HK-2 (cell line): Measurements from ENCODE around the gene FAM76B.
"Not testable (repeated sequence)": the region's sequence is repeated elsewhere in the genome, so short reads cannot be mapped to it uniquely, and the experiment has no call there.

ENCODE experiments used
- DNase-seq: peaks from one replicate; pipeline ENCODE4 v3.0.0-alpha.2; 2018; ENCODE audit not compliant: unreplicated experiment

Gene FAM76B

DNA sequence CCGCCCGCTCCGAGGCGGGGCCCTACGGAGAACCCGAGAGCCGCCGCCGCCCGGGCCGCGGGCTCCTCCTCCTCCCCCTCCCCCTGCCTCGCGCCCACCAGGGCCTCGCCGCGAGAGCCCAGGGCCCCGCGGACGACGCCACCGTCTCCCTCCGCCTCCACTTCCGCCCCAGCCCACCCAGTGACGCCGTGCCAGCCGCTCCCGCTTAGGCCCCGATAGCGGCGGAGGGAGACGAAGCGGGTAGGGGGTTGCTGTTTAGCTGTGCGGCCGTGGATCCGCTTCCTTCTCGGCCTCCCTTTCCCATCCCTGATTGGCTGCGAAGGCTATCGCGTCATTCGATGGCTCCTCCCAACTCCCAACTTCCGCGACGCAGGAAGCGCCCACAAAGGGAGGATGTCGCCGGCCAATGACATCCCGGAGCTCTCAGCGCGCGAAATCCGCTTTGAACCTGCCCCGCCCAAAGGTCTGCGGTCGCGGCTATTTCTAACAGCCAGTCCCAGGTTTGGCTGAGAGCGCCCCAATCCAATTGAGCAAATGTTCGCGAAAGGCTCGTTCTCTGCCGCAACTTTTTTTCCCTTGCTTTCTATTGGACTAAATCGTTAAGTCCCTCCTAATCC lies at the start of gene FAM76B:
FAM76B (minus strand) TSS at position 277 of the 617 bp plus-strand sequence. CDS start 304 bp downstream, outside the sequence.
- peak; percentile 94 for DNase-seq

DNA sequence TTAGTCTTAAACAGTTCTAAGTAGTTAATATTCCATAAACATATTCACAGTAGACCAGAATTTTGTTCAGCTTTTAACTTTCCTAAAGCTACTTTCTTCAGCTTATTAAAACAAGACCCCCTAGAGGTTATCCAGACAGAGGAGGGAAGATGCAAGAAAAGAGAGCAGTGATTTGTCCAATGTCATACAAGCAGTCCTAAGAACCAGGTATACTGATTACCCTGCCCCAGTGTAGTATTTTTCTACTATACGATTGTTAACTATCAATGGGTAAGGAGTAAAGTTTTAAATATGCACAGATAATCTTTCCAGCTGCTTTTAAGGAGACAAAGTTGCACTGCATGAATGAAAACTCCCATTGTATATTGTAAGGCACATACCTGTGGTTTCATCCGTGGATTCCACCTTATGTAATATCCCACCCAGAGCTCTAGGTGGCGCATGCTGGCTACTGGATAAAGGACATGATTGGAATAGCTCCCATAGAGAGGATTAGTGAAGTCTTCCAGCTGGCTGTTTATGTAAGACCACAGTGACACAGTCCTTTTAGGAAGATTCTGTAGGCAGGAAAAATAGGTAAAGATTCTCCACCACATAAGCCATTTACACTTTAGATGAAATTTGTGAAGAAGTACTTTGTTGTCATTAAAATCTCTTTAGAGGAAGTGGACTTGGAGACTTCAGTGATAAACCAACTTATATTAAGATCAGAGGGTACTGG lies 46.3 kb upstream of the FAM76B start:
- peak; percentile 58 for DNase-seq

DNA sequence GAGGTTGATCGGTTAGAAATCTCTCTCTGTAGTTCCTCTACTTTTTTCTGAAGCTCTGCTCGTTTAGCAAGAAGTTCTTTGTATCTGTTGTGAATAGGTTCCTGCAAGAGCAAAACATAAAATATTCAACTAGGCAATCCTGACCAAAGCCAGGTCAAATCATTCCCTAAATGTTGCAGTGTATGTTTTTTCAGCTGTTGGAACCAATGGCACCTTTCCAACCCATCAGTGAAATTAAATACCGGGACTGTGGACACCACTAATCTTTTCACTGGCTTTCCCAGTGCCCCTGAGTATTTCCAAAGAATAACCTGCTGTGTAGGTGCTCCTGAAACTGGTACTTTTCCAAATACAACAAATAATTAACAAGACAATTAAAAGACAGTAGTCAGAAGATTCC lies 45.8 kb upstream of the FAM76B start:
- no peak for DNase-seq

DNA sequence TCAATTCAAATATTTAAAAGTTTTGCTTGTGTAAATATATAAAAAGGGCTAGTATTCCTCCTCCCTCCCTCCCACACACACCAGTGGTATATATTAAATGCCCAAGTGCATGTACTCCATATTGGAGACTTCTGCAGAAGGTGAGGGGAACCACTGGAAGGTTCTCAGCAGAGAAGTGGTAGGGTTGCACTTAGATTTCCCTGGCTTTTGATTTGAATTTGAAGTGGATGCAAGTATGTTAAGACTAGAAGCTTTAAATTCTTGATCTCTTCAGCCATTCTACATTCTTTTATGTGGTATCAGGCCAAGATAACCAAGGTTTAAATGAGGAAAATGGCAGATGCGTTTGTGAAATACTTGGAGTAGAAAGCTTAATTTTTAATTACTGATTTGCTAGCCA lies 43.8 kb upstream of the FAM76B start:
- no peak for DNase-seq

DNA sequence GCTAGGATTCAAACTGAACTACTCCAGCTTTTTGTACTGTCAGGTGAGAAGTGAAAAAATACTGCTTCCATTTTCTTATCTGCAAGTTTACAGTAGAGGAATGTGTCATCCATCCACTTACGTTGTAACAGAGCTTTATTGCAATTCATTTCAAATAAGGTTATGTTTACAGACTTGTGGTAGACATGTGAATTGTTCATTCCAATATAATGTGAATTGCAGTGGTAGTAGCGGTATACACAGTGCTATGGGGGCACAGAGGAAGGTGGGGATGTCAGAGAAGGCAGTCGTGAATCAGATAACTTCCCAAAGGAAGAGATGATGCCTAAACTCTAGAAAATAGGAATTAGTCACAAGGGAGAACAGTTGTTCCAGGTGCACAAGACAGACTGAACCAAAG lies 43.2 kb upstream of the FAM76B start:
- DNase-seq = no peak

DNA sequence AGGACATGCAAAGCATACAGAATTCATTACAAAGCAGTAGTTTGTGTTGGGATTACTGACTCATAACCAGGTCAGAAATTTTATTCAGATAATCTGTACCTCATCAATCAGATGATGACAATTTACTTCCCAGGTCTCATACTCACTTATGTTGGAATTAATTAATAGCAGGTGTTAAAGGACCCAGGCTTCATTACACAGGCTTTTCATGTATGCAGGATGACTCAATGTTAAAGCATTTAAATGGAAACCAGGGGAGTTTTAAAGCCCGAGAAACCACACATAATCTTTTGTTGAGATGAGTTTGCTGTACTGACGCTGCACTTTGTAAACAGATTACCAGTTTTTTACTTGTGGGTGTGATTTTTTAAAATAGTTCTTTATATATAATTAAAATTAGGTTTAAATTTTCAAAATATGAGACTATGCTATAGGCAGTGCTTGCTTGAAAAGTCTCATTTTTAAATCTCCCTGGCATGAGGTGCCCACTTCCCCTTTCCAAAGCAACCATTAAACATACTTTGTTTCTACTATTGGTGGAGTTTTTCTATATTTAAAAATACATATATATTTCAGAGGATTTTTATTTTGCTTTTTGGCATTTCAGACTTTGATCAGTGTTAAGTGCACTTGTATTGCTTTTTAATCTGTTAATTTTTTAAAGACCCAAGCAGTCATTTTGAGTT lies 41.8 kb upstream of the FAM76B start:
- no peak for DNase-seq

DNA sequence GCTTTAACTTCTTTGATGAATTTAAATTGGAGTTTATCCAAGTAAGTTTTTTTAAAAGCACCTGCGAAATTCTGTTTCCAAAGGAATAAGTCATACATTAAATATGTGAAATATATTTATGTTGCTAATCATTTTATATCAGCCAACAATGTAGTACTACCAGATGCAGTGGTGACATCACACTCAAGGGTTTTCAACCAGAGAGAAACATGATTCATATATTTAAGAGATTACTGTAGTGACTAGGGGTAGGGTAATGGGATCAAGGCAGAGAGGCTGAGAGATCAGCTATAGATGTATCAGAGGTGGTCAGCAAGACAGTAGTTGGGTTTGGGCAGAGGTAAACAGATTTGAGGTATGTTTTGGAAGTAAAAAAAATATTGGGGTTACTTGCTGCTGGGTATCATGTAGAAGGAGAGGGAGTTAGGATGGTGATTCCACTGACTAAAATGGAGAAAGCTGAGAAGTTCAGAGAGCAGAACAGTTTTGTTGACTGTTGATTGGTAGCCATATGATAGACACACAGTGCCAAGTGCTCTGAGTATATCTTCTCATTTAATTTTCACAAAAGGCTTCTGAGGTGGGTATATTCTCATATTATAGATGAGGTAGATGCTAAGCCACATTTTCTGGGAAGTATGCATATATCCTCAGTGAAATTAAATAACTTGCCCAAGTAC lies 40.1 kb upstream of the FAM76B start:
- DNase-seq = no peak

DNA sequence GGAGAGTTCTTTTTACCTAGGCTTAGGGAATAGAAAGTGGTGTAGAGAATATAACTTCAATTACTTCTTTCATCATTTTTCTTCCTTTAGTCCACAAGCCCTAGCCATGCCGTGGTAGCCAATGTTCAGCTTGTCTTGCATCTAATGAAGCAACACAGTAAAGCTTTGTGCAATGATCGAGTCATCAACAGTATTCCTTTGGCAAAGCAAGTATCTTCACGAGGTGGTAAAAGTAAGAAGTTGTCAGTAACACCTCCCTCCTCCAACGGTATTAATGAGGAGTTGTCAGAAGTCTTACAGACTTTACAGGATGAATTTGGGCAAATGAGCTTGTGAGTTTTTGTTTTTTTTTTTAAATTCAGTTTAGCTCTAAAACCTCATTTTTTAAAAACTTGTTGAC lies 38.1 kb upstream of the FAM76B start:
- DNase-seq = no peak

DNA sequence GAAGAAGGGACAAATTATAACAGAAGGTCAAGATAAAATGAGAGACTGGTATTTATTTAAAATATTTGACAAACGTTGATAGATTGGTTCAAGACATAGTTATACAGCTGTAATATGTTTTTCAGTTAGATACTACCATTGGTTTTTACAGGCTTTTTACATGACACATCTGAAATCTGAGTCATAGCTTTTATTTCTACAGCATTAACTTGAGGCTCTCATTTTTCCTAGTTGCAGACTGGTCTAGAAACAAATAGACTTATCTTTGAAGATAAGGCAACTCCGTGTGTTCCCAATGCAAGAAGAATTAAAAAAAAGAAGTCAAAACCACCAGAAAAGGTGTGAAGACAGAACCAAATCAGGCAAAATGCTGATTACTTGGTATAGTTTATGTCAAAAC lies 32.1 kb upstream of the FAM76B start:
- DNase-seq = no peak

DNA sequence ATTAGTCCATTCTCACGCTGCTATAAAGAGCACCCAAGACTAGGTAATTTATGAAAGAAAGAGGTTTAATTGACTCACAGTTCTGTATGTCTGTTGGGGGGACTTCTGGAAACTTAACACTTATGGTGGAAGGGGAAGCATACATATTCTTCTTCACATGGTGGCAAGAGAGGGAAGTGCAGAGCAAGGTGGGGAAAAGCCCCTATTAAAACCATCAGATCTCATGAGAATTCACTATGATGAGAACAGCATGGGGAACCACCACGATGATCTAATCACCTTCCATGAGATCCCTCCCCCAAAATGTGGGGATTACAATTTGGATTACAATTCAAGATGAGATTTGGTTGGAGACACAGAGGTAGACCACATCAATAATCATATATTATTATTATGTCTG lies 26.5 kb upstream of the FAM76B start:
- no peak for DNase-seq

DNA sequence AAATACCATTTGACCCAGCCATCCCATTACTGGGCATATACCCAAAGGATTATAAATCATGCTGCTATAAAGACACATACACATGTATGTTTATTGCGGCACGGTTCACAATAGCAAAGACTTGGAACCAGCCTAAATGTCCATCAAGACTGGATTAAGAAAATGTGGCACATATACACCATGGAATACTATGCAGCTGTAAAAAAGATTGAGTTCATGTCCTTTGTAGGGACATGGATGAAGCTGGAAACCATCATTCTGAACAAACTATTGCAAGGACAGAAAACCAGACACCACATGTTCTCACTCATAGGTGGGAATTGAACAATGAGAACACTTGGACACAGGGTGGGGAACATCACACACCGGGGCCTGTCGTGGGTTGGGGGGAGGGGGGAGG lies 21.5 kb upstream of the FAM76B start:
- not testable (repeated sequence) for DNase-seq

DNA sequence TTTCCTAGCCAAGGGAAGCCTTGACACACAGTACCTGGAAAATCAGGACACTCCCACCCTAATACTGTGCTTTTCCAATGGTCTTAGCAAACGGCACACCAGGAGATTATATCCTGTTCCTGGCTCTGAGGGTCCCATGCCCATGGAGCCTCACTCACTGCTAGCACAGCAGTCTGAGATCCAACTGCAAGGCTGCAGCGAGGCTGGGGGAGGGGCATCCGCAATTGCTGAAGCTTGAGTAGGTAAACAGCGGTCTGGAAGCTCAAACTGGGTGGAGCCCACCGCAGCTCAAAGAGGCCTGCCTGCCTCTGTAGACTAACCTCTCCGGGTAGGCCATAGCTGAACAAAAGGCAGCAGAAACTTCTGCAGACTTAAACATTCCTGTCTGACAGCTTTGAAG lies 16.9 kb upstream of the FAM76B start:
- not testable (repeated sequence) for DNase-seq

DNA sequence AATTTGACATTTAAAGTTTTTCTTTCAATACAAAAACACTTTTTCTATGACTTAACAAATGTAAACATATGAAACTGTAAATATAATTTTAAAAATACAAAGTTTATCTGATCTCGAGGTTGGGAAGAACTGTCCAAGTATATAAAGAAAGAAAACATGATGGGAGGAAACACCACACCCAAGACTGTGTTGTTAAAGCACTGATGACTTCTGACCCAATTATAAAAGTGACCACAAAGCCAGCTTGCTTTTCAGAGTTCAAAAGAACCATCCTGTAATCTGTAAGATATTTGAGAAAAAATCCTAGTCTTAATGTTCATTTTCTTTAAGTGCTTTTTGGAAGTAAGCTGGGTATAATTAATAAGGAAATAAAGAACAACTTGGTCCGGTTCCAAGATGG lies 16.3 kb upstream of the FAM76B start:
- DNase-seq = no peak

DNA sequence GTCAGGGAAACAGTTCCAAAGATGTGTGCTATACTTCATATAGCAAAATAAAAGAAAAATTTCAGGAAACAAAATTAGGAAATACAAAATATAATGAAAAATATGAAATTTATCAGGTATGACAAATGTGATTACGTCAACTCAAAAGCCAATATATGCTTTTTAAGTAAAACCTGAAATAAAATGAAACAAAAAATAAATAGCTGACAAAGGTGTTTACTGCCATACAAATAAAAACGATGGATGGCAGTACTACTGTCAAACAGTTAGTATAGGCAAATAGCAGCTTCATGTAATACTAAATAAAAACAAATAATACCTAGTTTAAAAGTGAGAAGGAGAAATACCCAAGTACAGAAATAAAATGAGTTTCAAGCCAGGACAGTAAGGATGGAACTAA lies 14.4 kb upstream of the FAM76B start:
- no peak for DNase-seq

DNA sequence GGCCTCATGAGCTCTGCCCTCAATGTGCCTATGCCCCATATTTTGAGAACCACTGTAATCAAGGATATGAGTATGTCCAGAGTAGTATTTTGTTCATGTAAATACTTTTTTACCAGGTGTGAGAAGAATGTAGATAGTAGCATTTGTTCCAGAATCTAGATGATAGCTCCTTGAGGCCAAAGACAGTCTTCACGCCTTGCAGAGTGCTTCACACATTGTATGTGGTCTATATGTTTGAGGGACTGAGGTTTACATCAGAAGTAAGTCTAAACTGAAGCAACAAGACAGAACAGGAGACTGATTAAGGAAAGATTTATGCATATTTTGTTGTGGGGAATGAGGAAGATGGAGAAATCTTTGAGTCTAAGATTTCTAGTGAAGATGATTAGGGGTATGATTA lies 13.2 kb upstream of the FAM76B start:
- DNase-seq = no peak

DNA sequence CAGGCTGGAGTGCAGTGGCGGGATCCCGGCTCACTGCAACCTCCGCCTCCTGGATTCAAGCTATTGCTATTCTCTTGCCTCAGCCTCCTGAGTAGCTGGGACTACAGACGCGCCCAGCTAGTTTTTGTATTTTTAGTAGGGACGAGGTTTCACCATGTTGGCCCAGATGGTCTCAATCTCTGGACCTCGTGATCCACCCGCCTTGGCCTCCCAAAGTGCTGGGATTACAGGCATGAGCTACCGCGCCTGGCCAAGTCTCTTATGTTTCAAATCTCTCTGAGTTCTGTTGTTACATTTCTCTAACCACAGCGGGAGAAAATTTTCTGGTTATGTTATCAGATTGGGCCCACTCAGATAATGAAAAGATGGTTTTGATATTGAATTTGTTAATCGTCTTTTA lies 10.9 kb upstream of the FAM76B start:
- no peak for DNase-seq

DNA sequence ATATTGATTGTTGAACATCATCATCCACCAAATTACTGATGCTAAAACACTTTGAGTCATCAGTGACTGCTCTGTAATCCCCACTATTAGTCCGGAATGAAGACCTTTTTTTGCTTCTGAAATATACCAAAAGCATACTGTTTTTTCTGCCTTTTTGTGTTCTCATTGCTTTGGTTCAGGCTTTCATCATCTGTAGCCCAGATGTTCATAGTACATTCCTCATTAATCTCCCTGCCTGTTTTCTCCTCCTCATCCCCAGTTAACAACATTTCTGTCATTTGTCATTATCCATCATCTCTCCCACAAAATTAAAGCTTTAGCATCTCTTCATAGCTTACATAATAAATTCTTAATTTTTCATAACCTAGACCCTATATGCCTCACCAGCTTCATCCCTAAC lies 10.0 kb upstream of the FAM76B start:
- DNase-seq = no peak

DNA sequence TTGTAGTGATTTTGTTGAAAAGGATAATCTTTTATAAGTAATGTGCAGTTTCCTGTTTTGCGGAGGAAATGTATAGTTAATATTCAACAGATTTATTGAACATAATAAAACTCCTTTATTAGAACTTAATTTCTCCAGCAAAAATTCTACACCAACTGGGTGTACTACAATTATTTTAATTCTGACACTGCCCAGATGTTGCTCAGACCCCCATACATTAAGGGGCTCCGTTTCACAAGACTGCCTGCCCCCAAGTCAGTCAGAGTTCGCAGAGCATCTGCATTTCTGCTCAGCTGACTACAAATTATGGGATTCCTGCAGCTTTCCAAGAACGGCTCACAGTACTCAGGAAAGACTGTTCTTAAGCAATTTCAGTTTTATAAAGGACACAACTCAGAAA lies 6.9 kb upstream of the FAM76B start:
- DNase-seq = no peak

DNA sequence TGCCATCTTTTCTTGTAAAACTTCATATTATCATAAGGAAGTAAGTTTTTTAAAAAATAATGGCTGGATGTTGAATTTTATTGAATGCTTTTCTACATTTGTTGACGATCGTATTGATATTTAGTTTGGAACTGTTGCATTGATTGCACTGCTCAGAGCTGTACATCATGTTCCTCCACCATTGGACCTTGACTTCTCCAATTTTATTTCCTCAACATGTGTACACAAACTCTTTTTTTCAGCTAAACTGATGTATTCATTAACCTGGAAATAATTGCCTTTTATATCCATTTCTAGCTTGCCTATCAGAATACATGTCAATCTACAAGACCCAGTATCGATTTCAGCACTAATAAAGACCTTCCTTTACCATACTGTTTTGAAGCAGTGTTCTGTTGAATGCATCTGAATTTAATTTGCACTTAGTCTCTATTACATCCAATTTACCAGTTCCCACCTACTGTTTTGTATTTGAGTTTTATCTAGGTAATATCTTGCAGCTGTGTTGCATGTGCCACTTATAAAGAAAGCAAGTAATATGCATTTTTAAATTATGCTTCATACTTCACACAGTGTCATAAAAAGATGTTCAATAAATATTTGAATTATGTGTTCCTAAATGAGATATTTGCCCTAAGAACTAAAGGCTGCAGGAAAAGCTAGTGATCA lies 6.2 kb upstream of the FAM76B start:
- DNase-seq = no peak

DNA sequence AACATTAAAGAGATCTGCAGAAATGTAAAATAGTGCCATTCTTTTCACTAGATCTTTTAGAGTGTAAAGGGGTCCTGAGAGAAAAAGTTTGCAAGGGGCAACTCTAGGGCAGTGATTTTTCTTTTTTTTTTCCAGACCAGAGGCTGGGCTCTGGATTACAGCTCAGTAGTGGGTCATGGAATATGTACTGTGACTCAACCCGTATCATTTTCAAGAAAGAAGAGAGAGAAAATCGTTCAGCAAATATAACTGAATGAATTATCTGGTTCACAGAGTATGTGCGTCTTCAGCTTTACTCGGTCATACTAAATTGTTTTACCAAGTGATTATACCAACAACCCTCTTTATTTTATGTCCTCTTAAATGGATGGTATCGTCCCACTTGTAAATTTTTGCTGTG lies 4.5 kb upstream of the FAM76B start:
- no peak for DNase-seq

DNA sequence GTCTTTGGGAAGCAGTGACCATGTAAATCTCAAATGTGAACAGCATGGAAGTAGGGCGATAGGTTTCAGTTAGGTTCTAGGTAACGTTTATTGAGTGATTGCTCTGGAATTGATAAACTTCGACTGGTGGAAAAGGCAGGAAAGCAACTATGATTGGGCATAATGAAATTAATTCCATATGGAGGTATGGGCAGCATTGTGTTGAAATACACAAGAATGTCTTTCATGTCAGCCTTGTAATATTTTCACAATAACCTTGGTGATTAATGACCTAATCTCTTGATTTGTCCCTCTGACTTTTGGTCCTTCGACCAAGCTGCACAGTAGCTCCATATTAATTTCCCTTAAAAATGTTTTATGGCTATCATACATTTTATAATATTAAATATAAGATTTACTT lies 3.5 kb upstream of the FAM76B start:
- no peak for DNase-seq

DNA sequence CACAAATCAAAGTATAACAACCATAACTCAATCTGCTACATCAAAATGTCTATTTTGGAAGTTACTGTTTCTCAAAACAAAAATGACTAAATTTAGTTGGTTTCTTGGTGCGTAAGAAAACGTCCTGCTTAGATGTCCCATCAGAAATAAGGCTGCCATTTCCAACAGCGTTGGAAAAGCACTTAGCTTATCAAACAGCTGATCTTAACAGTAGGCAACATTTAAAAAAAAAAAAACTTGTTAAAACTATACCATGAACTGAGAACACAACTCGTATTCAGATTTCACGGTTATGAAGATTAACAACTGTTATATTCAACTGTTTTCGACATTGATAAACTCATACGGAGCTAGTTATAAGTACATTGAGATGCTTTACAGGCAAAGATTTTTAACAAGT lies 3.1 kb upstream of the FAM76B start:
- DNase-seq = no peak
